COLO668 (cell line): Measurements from ENCODE around the gene SPEF2.
"Not testable (repeated sequence)": the region's sequence is repeated elsewhere in the genome, so short reads cannot be mapped to it uniquely, and the experiment has no call there.

ENCODE experiments used
- DNase-seq: peaks from one replicate; lab custom pipeline; 2025; ENCODE audit not compliant: unreplicated experiment; lab: John Stamatoyannopoulos, UW

SPEF2 gene

DNA sequence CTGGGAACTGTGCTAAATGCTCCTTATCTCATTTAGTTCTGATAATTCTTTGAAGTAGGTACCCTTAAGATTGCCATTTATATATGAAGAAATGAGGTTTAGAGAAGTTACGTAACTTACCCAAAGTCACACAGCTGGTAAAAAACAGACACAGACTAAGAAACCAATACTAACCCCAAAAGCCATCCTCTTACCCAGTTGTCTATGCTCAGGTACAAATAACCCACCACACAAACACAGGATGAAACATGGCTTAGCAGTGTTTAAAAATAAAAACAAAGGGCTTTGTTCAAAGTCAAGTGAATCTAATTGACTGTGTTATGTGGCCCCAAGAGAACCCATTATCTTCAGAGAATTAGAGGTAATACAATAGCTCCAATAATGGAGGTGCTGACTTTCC, 202.0 kb downstream of the SPEF2 start:
- DNase-seq: no peak

DNA sequence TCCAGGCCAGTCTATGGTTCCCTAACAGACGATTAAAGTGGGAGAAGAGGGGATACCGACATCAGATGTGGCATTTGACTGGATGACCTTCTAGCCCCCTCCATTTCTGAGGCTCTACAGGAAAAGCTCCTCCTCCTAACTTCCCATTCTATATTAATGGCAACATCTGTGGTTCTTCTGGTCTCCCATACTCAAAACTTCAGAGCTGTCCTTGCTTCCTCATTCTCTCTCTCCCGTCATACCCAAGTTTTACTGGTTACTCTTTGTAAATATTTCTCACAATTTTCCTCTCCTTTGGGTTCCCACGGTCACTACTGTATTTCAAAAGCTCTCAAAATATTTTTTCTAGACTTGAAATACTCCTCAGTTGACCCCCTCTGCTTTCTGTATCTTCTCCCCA, 203.1 kb downstream of the SPEF2 start:
- DNase-seq: no peak

DNA sequence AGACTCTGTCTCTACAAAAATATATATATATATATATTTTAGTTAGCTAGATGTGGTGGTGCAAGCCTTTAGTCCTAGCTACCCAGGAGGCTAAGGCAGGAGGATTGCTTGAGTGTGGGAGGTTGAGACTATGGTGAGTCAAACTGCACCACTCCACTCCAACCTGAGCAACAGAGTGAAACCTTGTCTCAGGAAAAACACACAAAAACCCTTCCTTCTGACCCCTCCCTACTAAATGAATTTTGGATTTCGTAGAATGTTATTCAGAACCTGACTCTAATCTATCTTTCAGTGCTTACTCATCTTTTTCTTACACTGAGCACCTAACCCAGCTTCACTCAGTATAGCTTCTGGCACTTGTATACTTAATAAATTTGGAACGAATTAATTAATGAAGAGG, 203.8 kb downstream of the SPEF2 start:
- DNase-seq: no peak

DNA sequence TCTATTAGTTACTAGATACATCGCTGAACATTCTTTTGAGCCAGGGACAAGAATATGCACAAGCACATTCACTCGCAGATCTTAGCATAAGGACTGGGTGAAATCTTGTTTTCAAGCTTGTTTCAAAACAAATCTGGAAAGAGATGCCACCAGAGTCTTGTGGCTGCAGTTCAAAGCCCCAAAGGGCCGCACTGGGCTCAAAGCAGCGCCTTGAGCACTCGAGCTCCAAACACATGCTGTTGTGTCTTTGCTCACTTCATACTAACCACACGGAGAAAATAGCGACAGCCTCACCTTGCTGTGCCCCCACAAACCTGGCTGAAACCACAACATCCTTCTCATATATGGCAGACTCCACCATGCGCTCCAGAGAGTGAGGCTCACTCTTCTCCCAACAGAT, 204.8 kb downstream of the SPEF2 start:
- no peak for DNase-seq

DNA sequence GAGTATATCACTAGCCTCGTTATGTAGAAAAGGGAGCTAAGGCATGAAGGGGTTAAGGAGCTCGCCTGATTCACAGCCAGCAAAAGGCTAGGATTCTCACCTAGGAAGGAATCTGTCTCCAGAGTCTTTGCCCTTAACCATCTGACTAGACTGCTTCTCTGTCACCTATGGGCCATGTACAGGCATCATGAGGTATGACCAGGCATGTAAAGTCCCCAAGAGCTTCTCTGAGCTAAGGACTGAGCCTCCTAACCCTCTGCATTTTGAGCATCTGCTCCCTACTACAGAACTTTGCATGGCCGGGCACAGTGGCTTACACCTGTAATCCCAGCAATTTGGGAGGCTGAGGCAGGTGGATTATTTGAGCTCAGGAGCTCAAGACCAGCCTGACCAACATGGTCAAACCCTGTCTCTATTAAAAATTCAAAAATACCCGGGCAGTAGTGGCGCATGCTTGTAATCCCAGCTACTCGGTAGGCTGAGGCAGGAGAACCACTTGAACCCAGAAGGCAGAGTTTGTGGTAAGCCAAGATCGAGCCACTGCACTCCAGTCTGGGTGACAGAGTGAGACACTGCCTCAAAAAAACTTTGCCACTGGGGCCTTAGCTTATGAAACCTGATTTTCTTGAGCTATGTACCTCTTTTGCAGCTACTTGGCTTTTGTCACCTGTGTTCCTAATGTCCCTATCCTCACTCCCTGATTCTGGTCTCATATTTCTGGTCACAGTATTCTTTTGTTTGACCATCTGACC, 205.9 kb downstream of the SPEF2 start:
- no peak for DNase-seq

DNA sequence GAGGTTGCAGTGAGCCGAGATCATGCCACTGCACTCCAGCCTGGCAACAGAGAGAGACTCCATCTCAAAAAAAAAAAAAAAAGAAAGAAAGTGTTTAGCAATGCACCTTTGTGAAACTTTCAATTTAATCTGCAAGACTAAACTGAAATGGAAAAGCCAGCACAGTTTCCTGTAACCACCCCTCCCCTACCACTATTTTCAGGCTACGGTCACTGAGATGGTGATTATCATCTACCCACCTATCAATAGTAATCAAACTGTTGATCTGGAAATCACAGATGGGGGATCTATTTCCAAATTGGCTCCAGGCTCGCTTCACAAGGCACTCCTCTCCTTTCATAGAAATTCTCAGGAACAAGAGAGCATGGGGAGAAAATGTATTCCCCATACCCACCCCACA, 208.4 kb downstream of the SPEF2 start:
- DNase-seq: no peak

DNA sequence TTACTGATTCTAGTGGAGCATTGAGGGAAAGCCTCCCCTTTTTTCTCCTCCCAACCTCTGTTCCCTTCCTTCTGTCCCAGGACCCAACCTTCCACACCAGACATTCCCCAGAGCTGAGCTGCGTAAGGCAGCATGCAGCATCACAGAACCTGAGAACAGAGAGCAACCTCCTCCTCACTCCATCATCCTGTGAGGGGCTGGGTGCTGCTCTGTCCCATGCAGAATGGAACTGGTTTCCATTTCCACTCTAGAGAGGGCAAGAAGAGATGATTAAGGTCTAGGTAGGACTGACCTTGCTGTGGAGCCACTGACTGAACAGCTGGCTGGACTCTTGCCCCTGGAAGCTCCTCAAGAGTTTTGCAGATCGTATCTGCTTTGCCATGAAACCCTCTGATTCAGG, 208.9 kb downstream of the SPEF2 start:
- DNase-seq: no peak

DNA sequence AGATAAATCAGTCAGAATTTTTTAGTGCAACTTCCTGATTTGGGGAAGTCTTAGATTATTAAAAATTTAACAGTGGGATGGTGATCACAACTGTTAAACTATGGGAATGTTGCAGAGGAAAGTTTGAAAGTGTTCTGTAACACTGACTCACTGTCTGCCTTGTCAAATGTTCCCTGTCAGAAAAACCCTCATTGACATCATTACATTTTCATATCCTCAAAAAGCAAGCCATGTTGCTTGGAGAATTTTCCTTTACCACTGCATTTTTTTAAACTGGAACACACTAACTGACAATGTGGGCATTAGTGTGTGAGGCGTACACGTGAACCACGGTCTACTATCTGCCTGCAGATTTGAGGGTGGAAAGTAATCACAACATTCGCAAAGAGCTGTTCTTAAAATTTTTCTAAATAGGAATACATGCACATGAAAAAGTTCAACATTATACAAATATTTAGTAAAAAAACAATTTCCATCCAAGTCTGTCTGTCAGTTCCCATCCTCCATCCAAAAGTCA, 210.5 kb downstream of the SPEF2 start:
- DNase-seq: no peak

DNA sequence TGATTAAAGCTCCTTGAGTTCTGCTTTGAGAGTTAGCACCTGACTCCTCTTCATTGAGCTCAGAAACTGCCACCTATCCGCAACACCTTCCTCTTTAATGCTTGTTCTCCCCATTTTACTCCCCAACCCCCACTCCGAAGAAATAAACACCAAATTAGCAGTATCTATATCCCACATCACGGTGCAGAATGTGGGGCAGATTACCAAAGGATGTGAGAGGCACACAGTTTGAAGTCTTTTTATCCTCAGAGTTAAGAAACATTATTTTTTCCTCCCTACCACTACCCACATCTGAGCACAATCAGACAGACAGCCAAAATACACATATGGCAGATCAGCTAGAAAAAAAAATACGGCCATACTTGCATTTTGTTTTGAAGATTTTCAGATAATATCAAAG, 212.9 kb downstream of the SPEF2 start:
- DNase-seq: no peak

DNA sequence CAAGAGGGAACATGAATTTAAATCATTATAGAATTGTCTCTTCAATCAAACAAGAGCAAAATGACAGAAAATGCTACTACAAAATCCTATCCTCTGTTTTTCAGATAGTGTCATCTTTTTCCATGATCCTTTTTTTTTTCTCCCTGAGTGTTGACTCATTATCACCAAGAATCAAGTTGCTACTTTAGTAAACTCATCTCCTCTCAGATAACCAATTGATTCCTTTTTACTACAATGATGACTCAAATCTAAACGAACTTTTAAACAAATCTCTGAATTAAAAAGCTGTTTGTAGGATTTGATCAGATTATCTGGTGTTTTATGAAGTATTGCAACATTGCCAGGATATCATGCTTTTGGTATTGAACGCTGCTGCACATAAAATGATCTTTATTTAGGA, 215.1 kb downstream of the SPEF2 start:
- no peak for DNase-seq

DNA sequence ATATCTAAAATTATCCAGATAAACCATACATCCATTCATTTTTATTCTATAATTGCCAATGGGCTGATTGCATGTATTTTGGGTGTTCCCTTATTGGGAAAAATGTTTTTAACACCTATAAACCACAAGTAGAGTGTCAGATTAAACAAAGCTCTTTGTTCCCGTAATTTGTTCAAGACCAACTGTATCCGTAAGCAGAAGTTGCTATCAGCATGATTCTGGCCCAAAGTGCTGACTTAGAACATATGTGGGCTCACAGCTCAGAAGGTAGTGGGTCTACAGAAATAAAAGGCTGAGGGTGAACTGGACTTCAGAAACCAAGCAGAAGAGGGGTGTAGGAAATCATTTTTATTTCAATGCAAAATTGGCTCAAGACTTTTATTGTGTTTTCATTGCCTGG, 215.6 kb downstream of the SPEF2 start:
- DNase-seq: no peak

DNA sequence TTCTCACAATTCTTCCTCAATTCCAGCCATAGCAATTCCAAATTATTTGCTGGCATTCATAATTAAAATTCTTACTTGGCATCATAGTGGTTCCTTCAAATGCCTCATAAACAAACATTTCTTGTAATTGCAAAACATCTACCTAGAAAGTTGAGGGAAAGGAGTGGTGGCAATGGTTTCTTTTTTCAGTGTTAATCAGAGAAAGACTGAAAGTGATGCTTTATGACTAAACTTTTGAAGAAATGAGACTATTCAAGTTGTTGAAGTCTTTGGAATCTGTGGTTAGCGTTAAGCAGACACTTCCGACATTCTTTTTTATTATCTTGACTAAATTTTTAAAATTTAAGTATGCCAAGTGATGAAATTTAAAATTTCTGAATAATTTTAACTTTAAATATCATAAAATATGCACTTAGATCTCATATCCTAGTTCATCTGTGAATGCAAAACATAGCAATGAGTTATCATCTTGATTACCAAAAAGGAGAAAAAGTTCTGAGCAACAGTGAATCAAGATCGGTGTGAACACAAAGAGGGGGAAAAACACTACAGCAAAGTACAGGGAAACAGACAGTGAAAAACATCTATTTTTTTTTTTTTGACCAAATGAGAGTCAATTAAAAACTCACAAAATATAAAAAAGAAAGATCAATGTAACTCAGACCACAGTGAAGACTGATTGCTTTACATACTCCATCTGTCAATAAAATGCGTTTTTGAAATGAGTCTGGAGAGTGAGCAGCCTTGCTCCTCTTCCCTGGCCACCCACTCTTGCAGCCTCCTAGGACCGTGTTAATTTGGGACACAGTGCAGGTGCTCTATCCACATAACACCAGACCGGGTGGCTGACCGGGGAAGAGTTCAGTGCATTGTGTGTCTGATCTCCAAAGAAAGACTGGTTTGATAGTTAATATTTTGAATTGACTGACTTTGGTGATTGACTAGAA, 218.4 kb downstream of the SPEF2 start:
- no peak for DNase-seq

DNA sequence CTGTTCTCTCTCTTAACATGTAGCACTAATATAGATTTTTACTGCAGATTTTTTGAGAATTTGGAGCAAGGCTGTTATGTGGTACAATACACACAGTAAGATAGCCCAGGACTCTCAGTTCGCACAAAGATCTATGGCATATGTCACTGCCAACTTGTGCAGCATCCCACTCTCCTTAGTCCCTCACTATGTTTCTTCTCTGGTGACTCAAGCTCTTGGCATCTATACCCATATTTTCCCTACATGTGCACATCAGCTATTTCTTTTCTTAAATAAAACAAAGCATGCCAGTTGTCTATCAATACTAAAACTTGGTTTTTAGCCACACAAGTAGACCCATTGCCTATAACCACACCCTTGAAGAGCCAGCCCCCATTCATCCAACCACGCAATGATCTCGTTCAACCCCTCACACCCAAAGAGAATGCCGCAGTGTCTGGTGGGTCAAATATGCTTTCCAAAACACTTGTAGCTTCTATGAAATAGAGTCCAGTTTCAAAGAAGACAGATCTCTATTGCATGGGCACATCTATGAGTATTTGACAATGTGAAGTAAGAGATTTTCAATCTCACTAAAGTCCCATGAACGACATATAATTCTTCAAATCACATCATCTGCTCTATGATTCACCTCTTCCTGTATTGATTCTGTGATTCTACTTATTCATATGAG, 220.8 kb downstream of the SPEF2 start:
- DNase-seq: no peak

DNA sequence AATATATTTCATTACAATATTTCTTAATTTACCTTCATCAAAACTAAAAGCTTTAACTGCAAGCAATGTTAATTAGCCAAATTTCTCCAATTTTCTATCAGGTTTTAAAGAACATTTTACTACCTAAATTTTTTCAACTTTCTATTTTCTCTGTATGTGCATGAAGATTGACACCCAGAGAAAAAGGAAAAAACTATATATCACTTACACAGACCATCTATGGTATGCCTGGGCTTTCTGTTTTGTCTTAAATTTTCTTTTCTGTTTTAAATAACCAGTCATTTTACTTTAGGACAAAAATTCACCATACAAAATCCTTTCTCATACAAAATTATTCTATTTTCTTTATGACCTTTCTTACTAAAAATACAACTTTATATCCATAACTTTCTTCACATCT, 225.2 kb downstream of the SPEF2 start:
- DNase-seq: no peak

DNA sequence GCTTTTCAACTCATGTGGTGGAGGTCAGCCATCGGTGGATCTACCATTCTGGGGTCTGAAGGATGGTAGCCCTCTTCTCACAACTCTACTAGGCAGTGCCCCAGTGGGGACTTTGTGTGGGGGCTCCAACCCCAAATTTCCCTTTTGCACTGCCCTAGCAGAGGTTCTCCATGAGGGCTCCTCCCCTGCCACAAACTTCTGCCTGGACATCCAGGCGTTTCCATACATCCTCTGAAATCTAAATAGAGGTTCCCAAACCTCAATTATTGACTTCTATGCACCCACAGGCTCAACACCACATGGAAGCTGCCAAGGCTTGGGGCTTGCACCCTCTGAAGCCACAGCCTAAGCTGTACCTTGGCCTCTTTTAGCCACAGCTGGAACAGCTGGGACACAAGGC, 227.8 kb downstream of the SPEF2 start:
- DNase-seq: not testable (repeated sequence)

DNA sequence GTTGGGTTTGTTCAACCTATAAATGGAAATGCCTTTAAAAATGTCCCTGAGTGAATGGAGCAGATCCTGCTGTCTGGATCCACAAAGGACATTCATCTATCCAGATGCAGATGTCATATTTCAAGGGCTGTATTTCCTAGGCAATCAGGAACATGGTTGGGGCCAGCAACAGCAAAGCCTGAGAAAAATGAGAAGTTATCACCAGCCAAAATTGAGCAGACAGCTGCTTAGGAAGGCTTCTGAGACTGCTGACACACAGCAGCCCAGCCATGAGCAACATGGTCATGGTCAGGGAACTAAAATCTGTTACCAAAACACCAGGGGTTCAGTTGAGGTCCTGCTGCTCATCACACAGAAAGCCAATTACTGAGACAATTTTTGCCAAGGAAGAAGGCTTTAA, 229.8 kb downstream of the SPEF2 start:
- no peak for DNase-seq

DNA sequence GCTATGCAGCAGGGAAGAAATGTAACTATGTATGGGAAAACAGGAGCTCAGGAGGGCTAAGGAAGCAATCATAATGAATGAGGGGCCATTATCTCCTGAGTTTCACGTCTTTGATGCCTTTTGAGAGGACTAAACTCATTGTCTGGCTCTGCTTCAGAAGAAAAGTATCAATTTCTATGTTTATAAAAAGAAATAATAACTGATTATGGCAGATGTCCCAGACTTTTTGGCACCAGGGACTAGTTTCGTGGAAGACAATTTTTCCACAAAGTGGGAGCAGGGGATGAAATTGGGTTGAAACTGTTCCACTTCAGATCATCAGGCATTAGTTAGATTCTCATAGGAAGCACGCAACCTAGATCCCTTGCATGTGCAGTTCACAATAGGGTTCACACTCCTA, 230.3 kb downstream of the SPEF2 start:
- DNase-seq: no peak

DNA sequence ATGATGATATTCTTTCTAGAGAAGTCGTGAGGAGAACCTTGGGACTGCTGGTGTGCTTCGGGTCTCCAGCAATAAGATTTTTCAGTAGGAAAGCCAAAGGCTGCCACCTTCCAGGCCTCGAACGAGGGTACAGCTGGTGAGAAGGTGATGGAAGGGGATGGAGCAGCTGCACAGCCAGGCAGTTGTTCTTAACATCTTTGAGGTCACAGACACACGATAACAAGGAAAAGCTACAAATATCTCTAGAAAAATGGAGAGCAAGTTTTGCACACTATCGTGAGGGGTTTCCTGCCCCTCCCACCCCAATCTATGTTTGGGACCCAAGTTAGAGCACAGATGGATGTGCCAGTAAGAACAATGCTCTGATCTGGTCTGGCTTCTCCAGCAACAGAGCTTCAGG, 232.2 kb downstream of the SPEF2 start:
- no peak for DNase-seq

DNA sequence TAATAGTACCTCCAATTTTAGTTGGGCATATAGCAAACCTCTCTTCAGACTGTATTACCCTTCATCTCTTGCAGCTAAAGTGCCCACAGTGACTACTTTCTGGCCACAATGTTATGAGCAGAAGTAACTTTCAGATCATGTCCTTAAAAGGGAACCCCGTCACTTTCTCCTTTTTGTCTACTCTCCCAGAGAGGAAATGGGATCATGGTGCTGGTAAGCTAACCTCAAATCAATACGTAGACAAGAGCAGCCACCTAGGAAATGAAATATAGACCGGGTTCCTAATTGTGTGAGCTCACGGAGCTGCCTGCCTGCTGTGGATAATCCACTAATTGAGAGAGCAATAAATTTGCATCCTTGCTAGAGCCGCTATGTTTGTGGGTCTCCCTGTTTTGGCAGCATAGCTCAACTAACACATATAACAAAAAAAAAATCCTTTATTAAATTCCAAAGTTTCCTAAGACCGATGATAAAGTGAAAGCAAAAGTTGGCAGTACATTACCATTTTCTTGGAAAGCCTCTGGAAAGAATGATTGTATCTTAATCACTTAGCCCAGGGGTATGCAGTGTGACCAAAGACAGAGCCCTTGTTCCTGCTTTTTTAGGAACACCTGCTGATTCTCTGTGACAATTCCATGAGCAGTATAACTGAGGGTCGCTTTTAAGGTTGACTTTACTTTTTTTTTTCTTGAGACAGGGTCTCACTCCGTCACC, 233.5 kb downstream of the SPEF2 start:
- DNase-seq: no peak

DNA sequence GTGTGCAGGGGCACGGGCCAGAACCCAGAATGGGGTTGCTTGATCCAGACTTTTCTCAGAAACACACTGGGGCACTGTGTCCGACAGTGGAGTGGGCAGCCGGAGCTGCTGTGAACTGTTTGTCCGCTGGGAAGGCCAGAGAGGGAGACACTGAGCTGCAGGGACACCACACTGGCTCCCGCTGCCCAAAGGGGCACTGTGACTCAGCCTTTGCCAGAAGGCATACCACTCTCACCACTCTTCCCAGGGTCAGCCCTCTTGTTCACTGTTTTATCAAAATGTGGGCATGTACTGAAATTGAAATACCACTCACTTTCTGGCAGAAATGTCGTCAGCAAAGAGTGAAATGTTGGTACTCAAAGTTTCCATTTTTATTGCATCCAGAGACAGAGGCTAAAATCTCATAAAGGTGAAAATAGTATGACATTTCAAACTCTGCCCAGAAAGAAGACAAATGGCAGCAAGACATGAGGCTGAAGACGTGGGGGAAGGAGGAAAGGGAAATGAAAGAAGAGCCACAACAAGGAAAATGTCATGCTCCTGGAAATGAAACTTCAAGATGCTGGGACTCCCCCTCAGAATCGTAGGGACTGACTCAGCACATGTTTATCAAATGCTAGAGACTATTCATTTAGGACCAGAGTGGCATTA, 234.5 kb downstream of the SPEF2 start:
- DNase-seq: no peak
